ENCODE results near the gene ASPSCR1.

Gene ASPSCR1

GRCh38 chr17:81984773-81985410 lies 7.5 kb downstream of the ASPSCR1 start:
- DNase-seq = no peak

- no peak for DNase-seq
Measured at GRCh38 chr17:81986606-81987005, 9.2 kb downstream of the ASPSCR1 start.

- DNase-seq = no peak
Measured at GRCh38 chr17:81987161-81987770, 9.8 kb downstream of the ASPSCR1 start.

GRCh38 chr17:81990836-81991683 lies 13.6 kb downstream of the ASPSCR1 start:
- DNase-seq = no peak

- no peak for DNase-seq
Measured at GRCh38 chr17:81991684-81992305, 14.4 kb downstream of the ASPSCR1 start.

- no peak for DNase-seq
Measured at GRCh38 chr17:81992306-81993102, 15.1 kb downstream of the ASPSCR1 start.

- no peak for DNase-seq
Measured at GRCh38 chr17:81993729-81994592, 16.5 kb downstream of the ASPSCR1 start.

- no peak for DNase-seq
Measured at GRCh38 chr17:81994593-81995462, 17.4 kb downstream of the ASPSCR1 start.

- DNase-seq = no peak
Measured at GRCh38 chr17:81995463-81996231, 18.2 kb downstream of the ASPSCR1 start.

GRCh38 chr17:81996232-81996756 lies 18.9 kb downstream of the ASPSCR1 start:
- DNase-seq = no peak

- no peak for DNase-seq
Measured at GRCh38 chr17:81996757-81997441, 19.5 kb downstream of the ASPSCR1 start.

- no peak for DNase-seq
Measured at GRCh38 chr17:81998212-81998611, 20.8 kb downstream of the ASPSCR1 start.

GRCh38 chr17:81998691-81999438 lies 21.4 kb downstream of the ASPSCR1 start:
- no peak for DNase-seq

- DNase-seq = no peak
Measured at GRCh38 chr17:81999587-81999975, 22.2 kb downstream of the ASPSCR1 start.

GRCh38 chr17:81999976-82000802 lies 22.8 kb downstream of the ASPSCR1 start:
- no peak for DNase-seq

- DNase-seq = no peak
Measured at GRCh38 chr17:82000803-82001570, 23.6 kb downstream of the ASPSCR1 start.

Data from NCI-H1105 treated with DMSO at 0.1 percent for 48 hours (cell line).